Measurements from ENCODE around the gene IL17RA. TPM values are rescaled to one million over a fixed set of nuclear protein-coding genes. Genes with fewer than 3 reads are reported as not detected.

IL17RA gene
- total and polyA plus RNA-seq, 2 experiments from 2014 or later, result 3.3 to 4.7 TPM

DNA sequence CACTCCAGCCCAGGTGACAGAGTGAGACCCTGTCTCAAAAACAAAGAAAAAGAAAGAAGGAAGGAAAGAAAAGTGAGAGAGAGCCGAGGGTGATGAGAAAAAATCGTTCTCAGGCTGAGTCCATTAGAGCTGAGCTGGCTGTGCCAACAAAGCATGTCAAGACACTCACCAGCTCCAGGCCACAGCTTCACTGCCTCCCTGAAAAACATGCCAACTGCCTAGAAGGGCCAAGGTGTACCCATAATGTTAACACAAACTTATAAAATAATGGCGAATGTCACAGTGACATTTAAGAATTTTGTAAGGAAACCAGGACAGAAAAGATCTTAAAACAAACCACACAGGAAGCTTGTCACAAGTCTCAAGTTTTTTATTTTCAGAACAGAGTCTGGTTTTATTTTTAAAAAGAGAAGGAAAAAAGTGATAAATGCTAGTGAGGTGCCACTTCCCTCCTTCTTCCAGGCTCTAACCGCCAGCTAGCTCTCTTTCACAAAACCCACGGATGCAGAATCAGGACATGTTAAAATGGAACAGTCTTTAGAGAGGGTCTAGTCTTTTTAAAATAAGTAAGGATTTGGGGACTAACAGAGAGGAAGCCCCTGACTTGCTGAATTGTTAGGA is 31.3 kb downstream of the IL17RA start:
- Histone ChIP-seq H3K9me3 (ENCODE audit: low read depth) (no peaks in the 10 kb centered on the region), H3K27ac (no peak overlapping the region), H3K36me3 (no peaks in the 10 kb centered on the region), H3K4me1 (ENCODE audit: low read depth) (no peaks in the 10 kb centered on the region), H3K27me3 (no peaks in the 10 kb centered on the region), H3K4me3 (no peak overlapping the region)
- no peak for DNase-seq (ENCODE audit: low read depth in 1 of 2, low spot score in 1 of 2)
- TF ChIP-seq, protein P1, sequence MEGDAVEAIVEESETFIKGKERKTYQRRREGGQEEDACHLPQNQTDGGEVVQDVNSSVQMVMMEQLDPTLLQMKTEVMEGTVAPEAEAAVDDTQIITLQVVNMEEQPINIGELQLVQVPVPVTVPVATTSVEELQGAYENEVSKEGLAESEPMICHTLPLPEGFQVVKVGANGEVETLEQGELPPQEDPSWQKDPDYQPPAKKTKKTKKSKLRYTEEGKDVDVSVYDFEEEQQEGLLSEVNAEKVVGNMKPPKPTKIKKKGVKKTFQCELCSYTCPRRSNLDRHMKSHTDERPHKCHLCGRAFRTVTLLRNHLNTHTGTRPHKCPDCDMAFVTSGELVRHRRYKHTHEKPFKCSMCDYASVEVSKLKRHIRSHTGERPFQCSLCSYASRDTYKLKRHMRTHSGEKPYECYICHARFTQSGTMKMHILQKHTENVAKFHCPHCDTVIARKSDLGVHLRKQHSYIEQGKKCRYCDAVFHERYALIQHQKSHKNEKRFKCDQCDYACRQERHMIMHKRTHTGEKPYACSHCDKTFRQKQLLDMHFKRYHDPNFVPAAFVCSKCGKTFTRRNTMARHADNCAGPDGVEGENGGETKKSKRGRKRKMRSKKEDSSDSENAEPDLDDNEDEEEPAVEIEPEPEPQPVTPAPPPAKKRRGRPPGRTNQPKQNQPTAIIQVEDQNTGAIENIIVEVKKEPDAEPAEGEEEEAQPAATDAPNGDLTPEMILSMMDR (IDR thresholded peaks at IDR 0.05; ENCODE audit: low read depth, low read length), result no peak

DNA sequence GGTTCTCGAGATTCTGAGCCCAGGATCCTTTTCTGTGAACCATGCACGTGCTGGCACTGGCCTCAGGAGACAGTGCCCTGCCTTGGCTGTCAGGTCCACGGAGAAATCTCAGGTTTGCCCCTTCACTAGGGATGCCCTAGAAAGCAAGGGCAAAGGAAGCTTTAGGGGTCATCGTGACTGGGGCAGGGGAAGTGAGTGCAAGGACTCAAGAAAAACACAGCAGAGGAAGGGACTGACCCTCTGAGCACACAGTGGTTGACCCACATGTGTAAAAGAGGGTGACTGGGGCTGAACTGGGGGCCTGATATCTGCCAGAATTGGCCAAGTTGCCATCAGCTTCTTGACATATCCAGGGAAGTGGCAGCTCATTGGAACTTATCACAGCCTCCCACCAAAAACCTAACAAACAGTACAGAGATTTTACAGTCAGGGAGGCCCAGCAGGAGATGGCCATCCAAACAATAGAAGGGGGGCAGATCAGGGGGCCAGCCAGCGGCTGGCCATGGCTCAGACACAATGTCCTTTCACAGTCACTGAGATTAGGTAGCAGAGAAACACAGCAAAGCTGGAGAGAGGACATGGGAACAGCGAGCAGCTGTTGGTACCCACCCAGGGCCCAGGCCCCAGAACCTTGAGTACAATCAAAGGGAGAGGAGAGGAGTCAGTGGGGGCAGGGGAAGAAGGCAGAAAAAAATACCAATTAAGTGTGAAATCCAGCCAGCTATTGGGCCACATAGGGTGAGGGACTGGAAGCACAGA is 32.0 kb downstream of the IL17RA start:
- Histone ChIP-seq H3K27me3 (no peaks in the 10 kb centered on the region), H3K4me1 (ENCODE audit: low read depth) (no peaks in the 10 kb centered on the region), H3K9me3 (ENCODE audit: low read depth) (no peaks in the 10 kb centered on the region), H3K27ac (no peak overlapping the region), H3K4me3 (no peak overlapping the region), H3K36me3 (no peaks in the 10 kb centered on the region)
- TF ChIP-seq, protein P1 (IDR thresholded peaks at IDR 0.05; ENCODE audit: low read depth, low read length), result no peak
- no peak for DNase-seq (ENCODE audit: low read depth in 1 of 2, low spot score in 1 of 2)

- Histone ChIP-seq H3K27ac (no peak overlapping the region), H3K4me3 (no peak overlapping the region), H3K36me3 (no peaks in the 10 kb centered on the region), H3K27me3 (no peaks in the 10 kb centered on the region), H3K4me1 (ENCODE audit: low read depth) (no peaks in the 10 kb centered on the region), H3K9me3 (ENCODE audit: low read depth) (no peaks in the 10 kb centered on the region)
- TF ChIP-seq, protein P1 (IDR thresholded peaks at IDR 0.05; ENCODE audit: low read depth, low read length), result no peak
- DNase-seq (ENCODE audit: low read depth in 1 of 2, low spot score in 1 of 2), result no peak
Observed at GRCh38 chr22:17117400-17117799, 32.6 kb downstream of the IL17RA start.

DNA sequence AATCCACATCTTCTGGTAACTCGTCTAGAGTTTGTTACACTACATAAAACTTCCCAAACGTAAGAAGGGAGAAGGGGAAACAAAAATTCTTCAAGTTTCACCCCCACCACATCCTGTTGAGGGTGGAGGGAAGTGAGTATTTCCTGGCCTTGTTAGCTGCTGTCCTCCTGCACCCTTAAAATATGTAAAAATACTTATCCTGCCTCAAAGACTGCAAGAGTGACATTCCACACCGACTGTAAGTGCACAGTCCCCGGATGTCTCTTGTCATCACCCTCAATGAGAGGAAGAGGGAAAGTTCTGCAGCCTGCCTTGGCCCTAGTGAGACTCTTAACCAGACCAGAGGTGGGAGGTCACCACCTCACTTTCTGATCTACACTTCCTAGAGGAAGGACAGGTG is 33.1 kb downstream of the IL17RA start:
- TF ChIP-seq, protein P1 (IDR thresholded peaks at IDR 0.05; ENCODE audit: low read depth, low read length), result no peak

DNA sequence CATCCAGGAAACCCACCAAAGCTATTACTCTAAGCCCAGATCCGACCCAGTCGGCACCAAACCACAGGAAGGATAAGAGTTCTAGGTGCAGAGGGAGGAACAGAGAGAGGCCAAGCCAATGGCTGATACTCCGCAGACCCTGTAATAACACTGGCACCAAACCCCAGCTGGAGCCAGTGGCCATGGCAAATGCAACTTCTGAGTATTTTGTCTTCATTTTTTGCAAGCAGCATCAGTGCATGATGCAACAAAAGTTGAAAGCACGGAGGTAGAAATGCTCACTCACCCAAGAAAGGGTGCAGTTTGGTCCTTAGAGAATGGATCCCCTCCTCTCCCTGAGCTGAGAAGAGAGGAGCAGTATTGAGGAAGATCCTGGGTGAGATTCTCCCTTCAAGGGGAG is 33.5 kb downstream of the IL17RA start:
- Histone ChIP-seq H3K4me3 (no peak overlapping the region), H3K27ac (no peak overlapping the region), H3K36me3 (no peaks in the 10 kb centered on the region), H3K9me3 (ENCODE audit: low read depth) (no peaks in the 10 kb centered on the region), H3K27me3 (no peaks in the 10 kb centered on the region), H3K4me1 (ENCODE audit: low read depth) (no peaks in the 10 kb centered on the region)
- TF ChIP-seq, protein P1 (IDR thresholded peaks at IDR 0.05; ENCODE audit: low read depth, low read length), result no peak
- no peak for DNase-seq (ENCODE audit: low read depth in 1 of 2, low spot score in 1 of 2)

More for the DNA sequence above, 33.1 kb downstream of the IL17RA start:
- H3K27ac ChIP-seq, result no peak overlapping the region
- H3K36me3 ChIP-seq, result no peaks in the 10 kb centered on the region
- H3K4me3 ChIP-seq, result no peak overlapping the region
- H3K27me3 ChIP-seq, result no peaks in the 10 kb centered on the region
- H3K4me1 ChIP-seq (ENCODE audit: low read depth), result no peaks in the 10 kb centered on the region
- no peak for DNase-seq (ENCODE audit: low read depth in 1 of 2, low spot score in 1 of 2)
- H3K9me3 ChIP-seq (ENCODE audit: low read depth), result no peaks in the 10 kb centered on the region
